Measurements from ENCODE around the gene TLR9. TPM values are rescaled to one million over a fixed set of nuclear protein-coding genes. Genes with fewer than 3 reads are reported as not detected.
A peak's percentile ranks its signal among the peaks of the same experiment; 100 is the strongest.

The TLR9 gene
- polyA plus RNA-seq, 1 of the 3 experiments (the other 2 are of a cell fraction), result 0.12 TPM

- POLR2A ChIA-PET, result no interaction called here
- no peaks in the 10 kb centered on the region for H4K20me1 ChIP-seq (ENCODE audit: insufficient read depth)
- no peak for DNase-seq
These were observed 24.3 kb downstream of the TLR9 start for GRCh38 chr3:52200981-52201679.

DNA sequence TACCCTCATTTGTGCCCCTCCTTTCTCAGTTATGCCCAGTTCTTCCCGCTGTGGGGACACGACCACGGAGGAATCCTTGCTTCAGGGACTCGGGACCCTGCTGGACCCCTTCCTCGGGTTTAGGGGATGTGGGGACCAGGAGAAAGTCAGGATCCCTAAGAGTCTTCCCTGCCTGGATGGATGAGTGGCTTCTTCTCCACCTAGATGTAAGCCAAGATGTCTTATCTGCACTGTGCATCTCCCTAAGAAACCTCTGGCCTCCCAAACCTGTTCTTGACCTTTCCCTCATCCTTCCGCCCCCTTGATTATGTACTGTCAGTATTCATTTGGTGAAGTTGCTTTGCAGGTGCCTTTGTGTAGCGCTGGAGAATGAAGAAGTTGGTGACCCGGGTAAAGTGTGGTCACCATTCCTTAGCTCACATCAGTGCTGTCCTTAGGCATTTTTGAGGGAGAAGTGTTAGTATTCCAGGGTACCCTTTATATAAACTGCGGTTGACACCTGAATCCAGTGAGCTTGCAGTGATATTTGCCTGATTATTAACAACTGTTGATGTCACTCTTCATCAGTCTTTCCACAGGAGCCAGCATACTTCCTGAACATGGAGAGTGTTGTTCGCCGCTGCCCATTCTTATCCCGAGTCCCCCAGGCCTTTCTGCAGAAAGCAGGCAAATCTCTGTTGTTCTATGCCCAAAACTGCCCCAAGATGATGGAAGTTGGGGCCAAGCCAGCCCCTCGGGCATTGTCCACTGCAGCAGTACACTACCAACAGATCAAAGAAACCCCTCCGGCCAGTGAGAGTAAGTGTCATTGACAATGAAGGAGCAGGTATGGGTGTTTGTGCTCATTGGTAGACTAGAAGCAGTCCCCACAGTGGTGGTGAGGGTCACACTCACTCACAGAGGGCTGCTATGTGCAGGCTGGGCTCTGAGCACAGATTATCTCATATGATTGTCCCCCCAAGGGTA, 26.5 kb downstream of the TLR9 start:
- H4K20me1 ChIP-seq (ENCODE audit: insufficient read depth), result no peaks in the 10 kb centered on the region
- 53% methylated on average over 14 of the region's 14 CpGs for WGBS (ENCODE audit: low lambda C conversion rate)
- DNase-seq, result no peak
- peak overlapping the region; percentile 87 to 98 for H3K4me3 ChIP-seq (ENCODE audit: low read depth in 2 of 2, low read length in 1 of 2)
- H3F3A ChIP-seq (replicated peaks; ENCODE audit: insufficient read depth), result peaks cover 5% of the 10 kb centered on the region
- peak overlapping the region; percentile 97 for H3K4me2 ChIP-seq
- TF ChIP-seq GATA2 (CRISPR knock-in tag; IDR thresholded peaks at IDR 0.05) (0 out of 2 replicates have a peak, but pooled peaks have one; percentile 15), FOXM1 (IDR thresholded peaks at IDR 0.05; ENCODE audit: low read depth) (no peak)
- H3K9ac ChIP-seq, result peak overlapping the region; percentile 81
- no peaks in the 10 kb centered on the region for H3K27me3 ChIP-seq (ENCODE audit: insufficient read depth)
- peak overlapping the region in 1 of 2 experiments; percentile 72; a peak in 1 of 4 replicates for H3K27ac ChIP-seq (ENCODE audit: low read depth in 2 of 2, low read length in 1 of 2)
- peaks cover 30 to 36% of the 10 kb centered on the region in 2 experiments for H3K36me3 ChIP-seq (replicated peaks in 1 of 2; ENCODE audit: control insufficient read depth in 1 of 2, insufficient read depth in 2 of 2, low read length in 1 of 2)
- H3K79me2 ChIP-seq (ENCODE audit: insufficient read depth), result peaks cover 33% of the 10 kb centered on the region
- CTCF ChIA-PET, result interaction anchor here (1.0 kb wide), 1 partner anchor 16 kb away, joined by 3 read pairs; no protein-coding TSS in a partner anchor
- no peaks in the 10 kb centered on the region for H3K9me2 ChIP-seq
- H3K4me1 ChIP-seq (ENCODE audit: control insufficient read depth in 1 of 2, insufficient read depth in 2 of 2, low read depth in 1 of 2, low read length in 1 of 2), result peaks cover 7 to 18% of the 10 kb centered on the region in 2 experiments; a peak in 3 of 4 replicates
- POLR2A ChIA-PET, result no interaction called here
- peak overlapping the region; percentile 95; the same call in 1 of the 2 replicates for H2AFZ ChIP-seq (ENCODE audit: low read depth)
- H3K9me3 ChIP-seq, result no peaks in the 10 kb centered on the region

More at GRCh38 chr3:52200981-52201679, 24.3 kb downstream of the TLR9 start:
- Histone ChIP-seq H3K4me1 (ENCODE audit: control insufficient read depth in 1 of 2, insufficient read depth in 2 of 2, low read depth in 1 of 2, low read length in 1 of 2) (peaks cover 7 to 18% of the 10 kb centered on the region in 2 experiments; a peak in 3 of 4 replicates), H3K9me2 (no peaks in the 10 kb centered on the region), H3K36me3 (replicated peaks in 1 of 2; ENCODE audit: control insufficient read depth in 1 of 2, insufficient read depth in 2 of 2, low read length in 1 of 2) (peaks cover 52 to 58% of the 10 kb centered on the region in 2 experiments), H3K27ac (ENCODE audit: low read depth in 2 of 2, low read length in 1 of 2) (no peak overlapping the region), H3F3A (replicated peaks; ENCODE audit: insufficient read depth) (peaks cover under 1% of the 10 kb centered on the region), H3K4me2 (no peak overlapping the region), H3K9ac (no peak overlapping the region), H3K4me3 (ENCODE audit: low read depth in 2 of 2, low read length in 1 of 2) (no peak overlapping the region), H3K9me3 (no peaks in the 10 kb centered on the region), H2AFZ (ENCODE audit: low read depth) (no peak overlapping the region), H3K27me3 (ENCODE audit: insufficient read depth) (no peaks in the 10 kb centered on the region), H3K79me2 (ENCODE audit: insufficient read depth) (peaks cover 33% of the 10 kb centered on the region)
- CTCF ChIA-PET, result interaction anchor here (1.2 to 3.3 kb wide), 3 partner anchors 20 to 197 kb away, joined by 4 to 16 read pairs (median 7); no protein-coding TSS in a partner anchor
- 95% methylated on average over 5 of the region's 5 CpGs for WGBS (ENCODE audit: low lambda C conversion rate)
- no peak for TF ChIP-seq EZH2phosphoT487 (IDR thresholded peaks at IDR 0.05; ENCODE audit: borderline replicate concordance, low read depth)
- TF ChIP-seq GABPA (IDR thresholded peaks at IDR 0.05; ENCODE audit: low read depth), result no peak
- TF ChIP-seq CTCF (IDR thresholded peaks at IDR 0.05), result no peak
- TF ChIP-seq YY1 (IDR thresholded peaks at IDR 0.05; ENCODE audit: low read depth), result no peak
- TF ChIP-seq FOXM1 (IDR thresholded peaks at IDR 0.05; ENCODE audit: low read depth), result no peak
- no peak for TF ChIP-seq ELF1 (IDR thresholded peaks at IDR 0.05)
